HG03520 (cell line): Measurements from ENCODE around the gene ALDH1B1.
A peak's percentile ranks its signal among the peaks of the same experiment; 100 is the strongest.

Experiments used
- ATAC-seq: cut with Tn5 transposase; IDR thresholded peaks from one replicate; pipeline ENCODE4 v1.9.1; 2021; ENCODE audit warnings: mild to moderate bottlenecking, moderate library complexity; ENCODE audit not compliant: unreplicated experiment

The ALDH1B1 gene

DNA sequence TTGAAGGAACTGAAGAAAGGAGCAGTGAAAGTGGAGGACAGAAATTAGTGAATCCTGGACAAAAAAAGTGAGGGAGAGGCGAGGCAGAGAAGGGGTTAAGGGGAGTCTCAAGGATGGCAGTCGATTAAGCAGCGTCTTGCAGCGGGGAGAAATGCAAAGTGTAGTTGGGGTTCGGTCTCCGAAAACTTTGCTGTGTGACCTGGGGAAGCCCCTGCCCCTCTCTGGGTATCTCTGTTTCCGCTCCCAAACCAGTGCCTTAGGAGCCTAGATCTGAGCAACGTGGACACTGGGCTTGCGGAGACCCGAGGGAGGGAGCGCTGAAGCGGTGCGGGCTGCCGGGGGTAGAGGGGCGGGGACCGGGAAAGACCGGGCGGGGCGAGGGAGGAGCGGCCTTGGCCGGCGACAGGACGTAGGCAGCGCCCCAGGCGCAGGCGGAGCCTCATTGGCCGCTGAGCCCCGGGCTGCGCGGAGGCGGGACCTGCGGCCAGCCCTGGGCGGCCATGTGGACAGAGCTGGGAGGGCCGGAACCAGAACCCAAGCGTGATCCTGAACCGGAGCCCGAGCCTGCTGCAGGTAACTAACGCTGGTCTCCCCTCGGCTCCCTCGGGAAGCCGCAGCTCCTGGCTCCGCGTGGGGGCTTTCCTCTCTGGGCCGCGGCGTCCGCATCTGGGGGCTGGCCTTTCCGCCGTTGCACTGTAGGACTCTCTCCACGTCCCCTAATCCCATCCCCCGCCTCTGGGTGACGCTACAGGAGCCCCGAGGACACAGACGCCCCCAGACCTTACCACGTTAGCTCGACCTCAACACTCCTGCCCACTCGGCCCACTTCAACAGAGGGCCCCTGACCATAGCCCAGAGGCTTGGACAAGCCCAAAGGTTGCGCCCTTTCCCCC, at the start of gene ALDH1B1:
Gene ALDH1B1 (plus strand): TSS at position 468 of the 893 bp plus-strand sequence. CDS start 3,047 bp downstream, outside the sequence.
- peak; percentile 96 for ATAC-seq

DNA sequence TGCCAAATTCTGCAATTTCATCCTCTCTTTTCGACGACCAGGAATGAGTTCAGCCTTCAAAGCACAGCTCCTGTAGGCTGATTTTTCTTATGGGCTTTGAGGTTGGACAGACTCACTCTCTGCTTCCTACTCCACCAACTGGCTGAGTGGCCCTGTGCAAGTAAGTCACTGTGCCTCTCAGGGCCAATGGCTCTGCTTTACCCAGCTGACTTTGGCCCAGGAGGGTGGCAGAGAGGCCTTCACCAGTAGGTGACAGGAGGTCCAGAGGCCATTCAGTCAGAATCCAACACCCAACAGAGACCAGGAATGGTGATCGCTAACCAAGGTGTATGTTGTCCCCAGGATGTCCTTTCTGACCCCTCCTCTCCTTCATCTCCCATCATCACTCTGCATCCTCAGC, 49.5 kb upstream of the ALDH1B1 start:
- ATAC-seq, result no peak

DNA sequence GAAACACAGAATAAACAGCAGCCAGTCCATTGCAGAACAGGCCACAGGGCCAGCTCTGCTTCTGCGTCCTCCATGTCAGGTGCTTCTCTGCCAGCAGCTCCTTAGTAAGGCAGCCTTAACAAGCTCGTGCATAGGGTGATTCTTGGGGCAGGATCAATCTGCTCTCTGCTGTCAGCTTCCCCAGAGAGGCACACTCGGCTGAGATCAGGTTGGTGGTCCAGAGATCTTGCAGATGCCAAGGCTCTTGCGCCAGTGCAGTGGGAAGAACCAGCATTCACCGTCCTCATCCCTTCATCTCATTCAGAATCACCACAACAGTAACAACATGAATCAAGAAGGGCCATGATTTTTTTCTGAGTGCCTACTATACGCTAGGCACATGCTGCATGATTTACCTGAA, 49.0 kb upstream of the ALDH1B1 start:
- ATAC-seq, result no peak

DNA sequence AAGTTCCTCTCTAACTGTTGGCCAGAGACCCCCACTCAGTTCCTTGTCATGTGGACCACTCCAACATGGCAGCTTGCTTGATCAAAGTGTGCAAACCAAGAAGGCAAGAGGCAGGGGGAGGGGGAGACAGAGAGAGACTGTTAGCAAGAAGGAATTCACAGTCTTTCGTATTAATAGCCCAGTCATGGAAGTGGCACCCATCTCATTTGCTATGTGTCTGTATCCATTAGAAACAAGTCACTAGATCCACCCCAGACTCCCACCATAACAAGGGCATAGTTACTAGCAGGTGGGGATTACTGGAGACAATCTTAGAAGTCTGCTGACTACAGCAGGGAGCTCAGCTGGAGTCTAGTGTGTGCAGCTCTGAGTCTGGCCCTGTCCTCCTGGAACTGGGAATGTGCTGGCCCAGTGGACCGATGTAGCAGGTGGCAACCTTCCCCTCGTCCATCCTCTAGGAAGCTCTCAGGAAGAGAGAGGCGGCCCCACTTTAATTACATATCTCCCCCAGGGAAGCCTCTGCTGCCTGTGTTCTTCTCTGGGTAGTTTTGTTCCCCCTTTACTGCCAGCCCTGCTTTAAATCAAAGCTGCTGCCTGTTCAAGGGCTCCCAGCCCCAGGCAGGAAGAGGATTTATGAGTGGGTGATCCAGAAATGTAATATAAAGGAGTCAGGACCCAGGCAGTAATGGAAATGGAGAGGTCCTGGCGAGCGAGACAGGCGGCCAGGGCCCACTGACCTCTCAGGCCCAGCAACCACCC, 47.8 kb upstream of the ALDH1B1 start:
- ATAC-seq, result no peak

DNA sequence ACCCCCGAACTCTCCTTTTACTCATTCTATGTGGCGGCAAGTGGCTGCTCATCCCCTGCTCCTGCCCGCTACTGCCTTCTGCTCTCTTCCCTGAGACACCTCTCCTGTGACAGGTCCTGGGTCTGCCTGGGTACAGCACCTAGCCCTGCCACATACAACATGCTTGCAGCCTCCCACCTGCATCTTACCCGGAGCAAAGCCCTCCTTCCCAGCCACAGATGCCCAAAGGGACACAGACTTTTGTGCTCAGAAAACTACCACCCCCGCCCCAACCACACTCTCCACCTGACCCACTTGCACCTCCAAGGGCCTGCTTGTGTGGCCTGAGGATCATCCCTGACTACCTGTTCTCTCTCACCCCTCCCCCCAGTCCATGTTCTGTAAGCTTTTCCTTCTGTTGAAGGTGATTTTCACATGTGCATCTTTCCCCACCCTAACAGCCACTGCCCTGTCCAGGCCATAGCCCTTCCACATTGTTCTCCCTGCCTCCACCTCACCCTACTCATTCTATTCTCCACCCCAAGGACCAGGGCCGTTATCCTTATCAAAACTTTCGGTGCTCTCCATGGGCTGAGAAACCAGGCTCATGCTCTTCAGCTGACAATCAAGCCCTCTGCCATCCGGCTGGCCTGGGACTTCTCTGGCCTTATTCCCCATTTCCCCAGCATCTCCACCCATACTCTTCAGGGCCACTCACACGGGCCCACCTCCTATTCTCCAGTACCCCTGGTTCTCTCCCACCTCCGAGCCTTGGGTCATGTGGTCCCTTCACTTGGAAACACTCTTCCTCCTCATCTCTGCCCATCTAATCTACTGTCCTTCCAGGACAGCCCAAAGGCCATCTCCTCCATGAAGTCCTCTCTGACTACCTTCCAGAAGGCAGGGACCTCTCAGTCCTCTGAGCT, 46.4 kb upstream of the ALDH1B1 start:
- no peak for ATAC-seq

DNA sequence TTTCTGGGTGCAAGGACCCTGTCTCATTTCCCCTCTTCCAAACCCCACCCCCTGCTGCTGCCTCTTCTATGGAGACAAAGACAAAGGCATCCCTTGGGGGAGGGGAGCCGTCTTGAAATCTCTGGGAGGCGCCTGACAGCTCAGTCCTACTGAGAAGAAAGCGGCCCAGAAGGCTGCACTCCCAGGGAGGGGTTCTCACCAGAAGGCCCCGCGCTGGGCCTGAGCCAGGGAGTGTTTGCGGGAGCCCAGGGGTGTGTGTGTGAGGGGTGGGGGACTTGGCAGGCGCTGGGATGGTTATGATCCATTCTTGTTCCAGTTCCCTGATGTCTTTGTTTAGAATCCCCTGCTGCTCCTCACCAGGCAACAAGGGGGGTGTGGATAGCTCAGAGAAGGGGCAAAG, 45.7 kb upstream of the ALDH1B1 start:
- no peak for ATAC-seq

DNA sequence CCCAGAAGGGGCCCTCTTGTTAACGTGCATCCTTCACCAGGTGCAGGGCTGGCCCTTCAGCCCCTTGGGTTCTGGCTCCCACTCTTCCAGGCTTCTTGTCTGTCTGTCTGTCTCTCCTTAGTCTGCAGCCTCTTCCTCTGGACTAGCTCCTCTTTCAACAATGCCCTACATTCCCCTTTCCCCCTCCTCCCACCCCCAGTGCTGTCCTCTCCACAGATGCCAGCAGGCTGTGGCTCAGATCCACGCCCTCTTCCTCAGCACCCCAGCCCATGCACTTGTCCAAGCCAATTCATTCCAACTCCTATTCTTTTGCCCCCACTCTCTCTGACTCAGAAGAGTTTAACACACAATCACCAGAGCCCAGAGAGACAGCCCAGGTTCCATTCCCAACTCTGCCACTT, 45.2 kb upstream of the ALDH1B1 start:
- ATAC-seq, result no peak

DNA sequence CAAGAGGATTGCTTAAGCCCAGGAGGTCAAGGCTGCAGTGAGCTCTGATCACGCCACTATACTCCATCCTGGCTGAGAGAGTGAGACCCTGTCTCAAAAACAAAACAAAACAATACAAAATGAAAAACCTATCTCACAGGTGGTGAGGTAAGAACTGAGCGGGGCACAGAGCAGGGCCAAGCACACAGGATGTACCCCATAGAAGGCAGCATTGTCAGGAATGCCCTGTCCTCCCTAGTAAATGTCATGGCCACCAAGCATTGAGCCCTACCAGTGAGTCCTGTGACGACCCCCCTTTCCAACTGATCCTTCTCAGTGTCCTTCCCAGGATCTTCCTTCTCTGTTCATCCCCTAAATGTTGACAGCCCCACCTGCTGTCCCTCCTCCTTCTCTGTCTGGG, 44.6 kb upstream of the ALDH1B1 start:
- no peak for ATAC-seq

DNA sequence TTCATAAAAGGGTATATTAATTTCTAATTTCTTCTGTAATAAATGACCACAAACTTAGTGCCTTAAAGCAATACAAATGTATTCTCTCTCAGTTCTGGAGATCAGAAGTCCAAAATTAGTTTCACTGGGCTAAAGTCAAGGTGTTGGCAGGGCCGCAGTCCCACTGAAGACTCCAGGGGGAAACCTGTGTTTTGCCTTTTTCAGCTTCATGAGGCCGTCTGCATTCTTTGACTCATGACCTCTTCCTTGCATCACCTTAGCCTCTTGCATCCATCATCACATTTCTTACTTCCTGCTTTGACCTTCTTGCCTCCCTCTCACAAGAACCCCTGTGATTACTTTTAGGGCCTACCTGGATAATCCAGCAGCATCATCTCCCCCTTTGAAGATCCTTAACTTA, 42.0 kb upstream of the ALDH1B1 start:
- no peak for ATAC-seq

DNA sequence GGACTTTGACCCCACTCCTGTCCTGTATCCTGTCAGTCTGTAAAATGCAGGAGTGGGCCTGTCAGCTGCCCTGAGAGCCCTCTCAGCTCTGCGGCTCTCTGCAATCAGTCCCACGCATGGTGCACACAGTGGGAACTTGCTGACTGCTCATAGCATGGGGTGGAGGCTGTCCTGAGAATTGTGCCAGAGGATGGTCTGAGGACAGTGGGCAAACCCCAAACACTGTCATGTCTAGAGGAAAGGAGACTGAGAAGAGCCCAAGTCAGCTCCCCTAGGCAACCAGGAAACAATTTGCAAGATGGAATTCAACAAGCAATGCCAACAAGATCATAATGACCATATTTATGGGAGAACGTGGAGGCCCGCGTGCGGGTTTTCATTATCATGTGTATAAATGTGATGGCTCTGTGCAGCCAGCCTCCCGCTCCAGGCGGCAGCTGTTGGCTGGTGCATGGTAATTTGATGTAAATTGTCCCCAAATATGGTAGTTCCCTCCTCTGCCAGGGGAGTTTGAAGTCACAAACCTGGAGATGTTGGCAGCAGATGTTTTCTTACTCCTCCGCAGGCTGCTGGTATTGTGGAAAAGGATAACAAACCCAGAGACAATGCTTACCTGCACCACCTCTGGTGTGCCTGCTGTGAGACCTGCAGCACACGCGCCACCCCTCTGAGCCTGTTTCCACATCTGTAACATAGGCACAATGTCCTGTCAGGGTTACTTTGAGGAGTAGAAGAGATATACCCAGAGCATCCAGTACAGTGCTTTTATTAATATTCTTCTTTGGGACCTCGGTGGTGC, 39.8 kb upstream of the ALDH1B1 start:
- ATAC-seq, result no peak

DNA sequence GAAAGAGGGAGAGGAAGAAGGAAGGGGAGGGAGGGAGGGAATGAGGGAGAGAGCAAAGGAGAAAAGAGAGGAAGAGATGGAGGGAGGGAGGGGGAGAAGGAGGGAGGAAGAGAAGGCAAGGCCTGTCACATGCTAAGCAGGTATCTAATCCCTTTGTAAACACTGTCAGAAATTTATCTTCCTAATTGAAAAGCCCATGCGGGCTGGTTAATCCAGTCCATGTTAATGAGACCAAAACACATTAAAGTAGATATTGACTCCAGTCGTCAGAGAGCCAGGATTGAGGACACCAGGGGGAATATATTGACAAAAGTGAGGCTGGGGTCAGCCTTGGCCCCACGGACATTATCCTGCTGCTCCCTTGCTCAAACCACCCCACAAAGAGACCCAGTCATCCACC, 37.4 kb upstream of the ALDH1B1 start:
- ATAC-seq, result no peak

DNA sequence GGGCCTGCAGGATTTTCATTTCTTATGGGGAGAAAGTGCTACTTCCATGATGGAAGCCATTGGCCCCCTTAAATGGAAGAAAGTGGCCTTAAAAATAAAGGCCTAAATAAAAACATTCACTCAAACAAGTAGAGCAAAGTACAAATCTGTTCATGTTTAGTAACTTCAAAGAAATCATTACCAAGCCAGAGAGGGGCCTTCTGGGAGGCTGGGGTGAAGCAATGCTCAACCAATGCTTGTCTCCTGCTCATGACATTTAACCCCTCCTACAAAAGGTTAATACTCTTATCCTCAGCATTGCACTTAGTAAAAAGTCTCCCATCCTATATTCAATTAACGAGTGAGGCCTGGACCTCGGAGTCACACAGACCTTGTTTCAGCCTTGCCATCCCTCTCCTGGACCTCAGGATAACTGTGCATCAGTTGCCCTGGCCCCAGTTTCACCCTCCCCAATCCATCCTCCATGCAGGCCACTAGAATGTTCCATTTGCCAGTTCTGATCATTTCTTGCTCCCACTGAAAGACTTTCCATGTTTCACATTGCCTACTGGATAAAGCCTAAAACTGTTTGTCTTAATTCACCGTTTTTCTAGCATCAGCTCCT, 36.9 kb upstream of the ALDH1B1 start:
- no peak for ATAC-seq

DNA sequence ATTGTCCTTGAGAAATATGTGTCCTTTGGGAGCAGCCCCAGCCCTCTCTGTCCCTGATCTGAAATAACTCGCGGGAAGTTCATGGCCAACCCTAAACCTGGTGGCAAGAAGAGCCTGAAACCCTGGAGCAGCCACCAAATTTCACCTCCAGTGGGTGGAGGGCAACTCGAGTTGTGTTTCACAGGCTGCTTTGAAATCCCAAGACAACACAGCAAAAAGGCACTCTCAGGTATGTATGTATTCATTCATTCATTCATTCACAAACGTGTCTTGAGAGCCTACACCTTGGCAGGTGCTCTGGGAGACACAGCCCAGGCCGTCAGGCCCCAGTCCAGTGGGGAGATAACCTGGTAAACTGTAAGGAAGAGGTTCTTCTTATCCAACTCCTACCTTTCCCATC, 35.7 kb upstream of the ALDH1B1 start:
- no peak for ATAC-seq

DNA sequence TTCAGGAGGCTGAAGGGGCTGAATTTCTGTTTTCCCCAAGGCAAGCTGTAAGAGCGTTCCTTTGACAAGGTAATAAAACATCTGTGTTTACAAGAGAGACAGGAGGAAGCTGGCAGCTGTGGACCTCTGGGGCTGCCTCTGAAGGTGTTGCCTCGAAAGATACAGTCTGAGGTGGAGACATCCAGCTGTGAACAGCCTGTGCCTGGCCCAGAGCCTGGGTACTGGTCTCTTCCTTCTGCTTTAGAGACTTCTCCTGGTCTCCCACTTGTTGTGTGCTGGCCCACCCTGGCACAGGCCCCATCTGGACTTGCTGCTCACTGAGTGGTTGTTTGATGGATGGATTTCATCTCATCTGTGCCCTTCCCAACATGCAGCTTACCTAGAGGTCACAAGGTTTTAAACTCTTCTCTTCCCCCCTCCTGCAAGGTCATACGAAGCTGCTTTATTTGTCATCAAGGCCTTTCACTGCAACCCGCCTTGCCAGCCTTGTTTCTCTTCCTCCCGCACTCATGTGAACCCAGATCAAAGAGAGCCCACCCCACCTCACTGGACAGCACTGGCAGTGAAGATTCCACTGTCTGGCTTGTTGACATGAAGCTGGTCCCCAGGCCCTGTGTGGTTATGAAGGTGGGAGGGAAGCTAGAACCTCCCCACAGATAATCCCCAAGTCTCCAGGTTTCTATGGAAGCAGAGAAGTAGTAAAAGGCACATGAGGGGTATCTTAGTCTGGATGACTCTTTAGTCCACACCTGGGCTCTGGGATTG, 35.0 kb upstream of the ALDH1B1 start:
- no peak for ATAC-seq

DNA sequence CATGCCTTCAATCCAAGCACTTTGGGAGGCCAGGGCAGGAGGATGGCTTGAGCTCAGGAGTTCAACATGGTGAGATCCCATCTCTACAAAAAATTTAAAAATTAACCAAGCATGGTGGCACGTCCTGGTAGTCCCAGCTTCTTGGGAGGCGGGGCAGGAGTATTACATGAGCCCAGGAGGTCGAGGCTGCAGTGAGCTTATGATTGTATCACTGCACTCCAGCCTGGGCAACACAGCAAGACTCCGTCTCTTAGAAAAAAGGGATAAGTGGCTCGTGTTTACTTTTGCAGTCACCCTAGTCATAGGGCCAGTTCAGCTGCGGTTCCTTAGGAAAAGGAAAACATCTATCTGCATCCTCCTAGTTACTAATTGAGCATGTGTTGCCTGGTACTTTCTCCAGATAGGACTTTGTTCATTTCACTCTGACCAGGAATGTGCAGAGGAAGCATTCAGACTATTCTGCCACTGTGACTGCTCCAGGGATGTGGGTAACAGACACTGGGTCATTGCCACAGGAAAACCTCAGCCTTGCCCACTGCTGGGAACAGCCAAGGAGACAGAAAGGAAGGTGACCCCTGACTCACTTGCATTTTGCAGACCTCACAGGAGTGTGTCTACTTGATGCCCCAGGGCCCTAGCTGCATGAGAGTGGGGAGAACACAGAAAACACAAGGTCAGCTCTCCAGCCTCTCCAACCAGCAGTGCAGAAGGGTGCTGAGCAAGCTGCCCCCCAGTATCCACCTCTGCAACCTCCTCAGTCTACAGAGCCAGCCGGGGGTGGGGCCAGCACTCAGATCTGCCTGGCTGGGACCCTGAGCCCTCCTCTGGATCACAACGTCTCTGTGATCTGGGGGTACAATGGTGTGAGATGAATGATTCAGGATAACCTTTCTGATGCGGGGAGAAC, 33.9 kb upstream of the ALDH1B1 start:
- ATAC-seq, result no peak

DNA sequence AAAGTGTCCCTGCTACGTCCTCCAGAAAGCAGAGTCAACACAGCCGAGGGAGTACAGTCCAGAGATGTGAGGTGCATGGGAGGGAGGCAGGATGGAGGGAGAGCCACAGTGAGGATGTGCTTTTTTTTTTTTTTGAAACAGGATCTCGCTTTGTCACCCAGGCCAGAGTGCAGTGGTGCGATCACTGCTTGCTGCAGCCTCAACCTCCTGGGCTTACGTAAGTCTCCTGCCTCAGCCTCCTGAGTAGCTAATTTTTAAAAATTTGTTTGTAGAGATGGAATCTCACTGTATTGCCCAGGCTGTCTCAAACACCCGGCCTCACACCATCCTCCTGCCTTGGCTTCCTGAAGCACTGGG, 33.2 kb upstream of the ALDH1B1 start:
- ATAC-seq, result no peak

DNA sequence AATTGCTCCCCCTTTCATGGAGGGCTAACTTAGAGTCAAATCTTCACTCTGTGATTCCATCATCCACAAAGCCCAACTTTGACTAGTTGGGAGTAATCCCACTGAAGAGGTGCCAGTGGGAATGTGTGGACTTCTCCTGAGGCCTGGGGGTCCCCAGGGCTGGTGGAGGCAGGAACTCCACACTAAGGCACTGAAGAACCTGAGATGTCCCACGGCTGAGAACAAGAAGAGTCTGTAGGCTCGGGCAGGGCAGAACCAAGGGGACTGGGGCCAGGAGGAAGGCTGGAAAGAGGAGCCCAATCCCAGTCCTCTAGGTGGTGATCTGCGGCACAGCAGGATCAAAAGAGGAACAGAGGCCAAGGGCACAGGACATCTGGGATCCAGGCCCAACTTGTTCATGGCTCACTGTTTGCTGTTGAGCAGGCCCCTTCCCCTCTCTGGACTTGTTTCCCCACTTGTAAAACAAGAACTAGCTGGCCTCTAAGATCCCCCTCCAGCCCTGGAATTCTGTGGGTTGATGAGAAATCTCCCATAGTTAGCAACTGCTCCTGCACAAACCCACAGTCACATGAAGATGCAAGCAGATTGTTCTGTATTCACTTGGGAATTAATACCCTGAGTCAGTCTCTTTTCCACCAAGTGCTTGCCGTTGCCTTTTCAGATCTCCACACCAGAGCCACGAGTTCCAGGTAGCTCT, 32.7 kb upstream of the ALDH1B1 start:
- ATAC-seq, result no peak
